ENCODE measurements around the gene HOGA1.
A peak's percentile ranks its signal among the peaks of the same experiment; 100 is the strongest.
"Not testable (repeated sequence)": the region's sequence is repeated elsewhere in the genome, so short reads cannot be mapped to it uniquely, and the experiment has no call there.

The HOGA1 gene

GRCh38 chr10:97648562-97649404 is 64.6 kb downstream of the HOGA1 start:
- TF ChIP-seq CTCF (conservative IDR thresholded peaks at IDR 0.05; ENCODE audit: low read depth, low read length) = no peak
- no peak overlapping the region for H3K4me3 ChIP-seq (ENCODE audit: low read depth, low read length)
- peak; percentile 92 for DNase-seq (ENCODE audit: low read depth)

GRCh38 chr10:97649405-97649750 is 65.2 kb downstream of the HOGA1 start:
- not testable (repeated sequence) for H3K4me3 ChIP-seq (ENCODE audit: low read depth, low read length)

DNA sequence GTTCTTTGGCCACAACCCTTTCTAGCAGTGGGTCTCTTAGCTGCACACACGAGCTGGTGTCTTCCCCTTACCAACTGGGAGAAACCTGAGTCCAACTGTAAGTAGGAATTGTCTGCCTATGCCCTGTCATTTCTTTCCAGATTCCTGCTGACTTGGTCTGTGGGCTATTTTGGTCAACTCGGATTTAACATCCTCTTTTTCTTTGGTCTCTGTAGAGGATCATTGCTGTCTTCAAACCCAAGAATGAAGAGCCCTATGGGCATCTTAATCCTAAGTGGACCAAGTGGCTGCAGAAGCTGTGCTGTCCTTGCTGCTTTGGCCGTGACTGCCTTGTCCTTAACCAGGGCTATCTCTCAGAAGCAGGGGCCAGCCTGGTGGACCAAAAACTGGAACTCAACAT is 66.5 kb downstream of the HOGA1 start:
- DNase-seq (ENCODE audit: low read depth) = no peak
- H3K4me3 ChIP-seq (ENCODE audit: low read depth, low read length) = no peak overlapping the region

More at GRCh38 chr10:97649405-97649750, 65.2 kb downstream of the HOGA1 start:
- not testable (repeated sequence) for DNase-seq (ENCODE audit: low read depth)

DNA sequence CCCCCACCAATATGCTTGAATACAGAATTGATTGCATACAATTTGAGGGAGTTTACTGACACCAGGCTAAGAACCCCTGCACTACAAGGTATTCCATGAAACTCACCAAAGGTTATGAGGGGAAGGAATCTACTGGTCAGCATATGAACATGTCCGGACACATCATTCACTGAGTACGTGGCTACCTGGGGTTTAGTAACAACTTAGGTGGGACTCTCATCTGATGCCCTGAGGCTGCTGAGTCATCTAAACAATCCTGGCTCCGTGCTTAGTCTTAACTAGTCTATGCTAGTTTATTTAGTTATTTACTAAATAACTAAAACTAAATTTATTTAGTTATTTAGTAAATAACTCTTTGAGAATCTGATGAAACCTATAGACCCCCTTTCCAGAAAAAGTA is 67.6 kb downstream of the HOGA1 start:
- no peak overlapping the region for H3K4me3 ChIP-seq (ENCODE audit: low read depth, low read length)
- TF ChIP-seq CTCF (conservative IDR thresholded peaks at IDR 0.05; ENCODE audit: low read depth, low read length) = no peak
- peak; percentile 9 for DNase-seq (ENCODE audit: low read depth)

More for the DNA sequence above, 66.5 kb downstream of the HOGA1 start:
- no peak for TF ChIP-seq CTCF (conservative IDR thresholded peaks at IDR 0.05; ENCODE audit: low read depth, low read length)

GRCh38 chr10:97656777-97657176 is 72.6 kb downstream of the HOGA1 start:
- H3K4me3 ChIP-seq (ENCODE audit: low read depth, low read length) = no peak overlapping the region
- no peak for TF ChIP-seq CTCF (conservative IDR thresholded peaks at IDR 0.05; ENCODE audit: low read depth, low read length)
- no peak for DNase-seq (ENCODE audit: low read depth)

GRCh38 chr10:97659589-97659988 is 75.4 kb downstream of the HOGA1 start:
- no peak overlapping the region for H3K4me3 ChIP-seq (ENCODE audit: low read depth, low read length)
- no peak for TF ChIP-seq CTCF (conservative IDR thresholded peaks at IDR 0.05; ENCODE audit: low read depth, low read length)
- peak; percentile 90 for DNase-seq (ENCODE audit: low read depth)

Measured in choroid plexus epithelial cell (primary cell).